Thyroid gland (tissue), 4 donors: Measurements from ENCODE around the gene RSPH1.

Source experiments
- CTCF ChIP-seq, 6 experiments: fragments of 200-600 bp in 3 of 6; fragments of 450-650 bp in 3 of 6; sonication (generic) in 3 of 6; IDR thresholded peaks; one replicate each; pipeline ENCODE4 v1.5.1; 2016 to 2019; ENCODE audit warnings: antibody characterized with exemption in 6 of 6, mild to moderate bottlenecking in 2 of 6, inconsistent platforms in 1 of 6, moderate library complexity in 1 of 6
- POLR2A ChIP-seq, 2 donors: fragments of 450-650 bp; IDR thresholded peaks; one replicate each; pipeline ENCODE4 v1.6.1; 2017; ENCODE audit warnings: antibody characterized with exemption in 2 of 2, mild to moderate bottlenecking in 2 of 2, moderate library complexity in 1 of 2

DNA sequence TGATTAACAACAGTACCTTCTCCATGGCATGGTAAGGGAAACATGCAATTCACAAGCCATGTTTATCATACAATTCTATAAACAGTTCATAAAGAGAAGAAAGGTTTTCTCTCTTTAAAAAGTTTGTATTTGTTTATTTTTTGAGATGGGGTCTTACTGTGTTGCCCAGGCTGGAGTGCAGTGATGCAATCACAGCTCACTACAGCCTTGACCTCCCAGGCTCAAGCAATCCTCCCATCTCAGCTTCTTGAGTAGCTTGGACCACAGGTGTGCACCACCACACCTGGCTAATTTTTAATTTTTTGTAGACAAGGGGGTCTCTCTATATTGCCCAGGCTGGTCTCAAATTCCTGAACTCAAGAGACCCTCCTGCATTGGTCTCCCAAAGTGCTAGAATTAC, 45.6 kb upstream of the RSPH1 start:
- no peak for TF ChIP-seq CTCF (IDR thresholded peaks at IDR 0.05)
- TF ChIP-seq POLR2A (IDR thresholded peaks at IDR 0.05), result no peak
